GM06990 (cell line): ENCODE measurements around the gene ZSCAN21.

Experiments
- DNase-seq: peaks from one replicate; pipeline ENCODE4 v3.0.0-alpha.2; 2011; ENCODE audit not compliant: insufficient read length; ENCODE audit errors: extremely low read depth
- H3K27me3 ChIP-seq: replicated peaks from 2 replicates; pipeline ENCODE4 v1.6.0; 2011; ENCODE audit warnings: low read length; ENCODE audit not compliant: control insufficient read depth, insufficient read depth
- H3K36me3 ChIP-seq: 2 replicates; pipeline ENCODE4 v1.5.1; 2011; ENCODE audit warnings: low read length; ENCODE audit not compliant: control insufficient read depth, insufficient read depth
- H3K4me3 ChIP-seq: replicated peaks from 2 replicates; pipeline ENCODE4 v1.5.1; 2011; ENCODE audit warnings: low read depth, mild to moderate bottlenecking, control low read depth, low read length
- TF ChIP-seq, protein P1 (sequence below): IDR thresholded peaks from 2 replicates; pipeline ENCODE4 v1.5.1; 2011; ENCODE audit warnings: low read length, control low read depth, mild to moderate bottlenecking, inconsistent platforms; ENCODE audit not compliant: insufficient read depth, poor library complexity, severe bottlenecking

The ZSCAN21 gene

DNA sequence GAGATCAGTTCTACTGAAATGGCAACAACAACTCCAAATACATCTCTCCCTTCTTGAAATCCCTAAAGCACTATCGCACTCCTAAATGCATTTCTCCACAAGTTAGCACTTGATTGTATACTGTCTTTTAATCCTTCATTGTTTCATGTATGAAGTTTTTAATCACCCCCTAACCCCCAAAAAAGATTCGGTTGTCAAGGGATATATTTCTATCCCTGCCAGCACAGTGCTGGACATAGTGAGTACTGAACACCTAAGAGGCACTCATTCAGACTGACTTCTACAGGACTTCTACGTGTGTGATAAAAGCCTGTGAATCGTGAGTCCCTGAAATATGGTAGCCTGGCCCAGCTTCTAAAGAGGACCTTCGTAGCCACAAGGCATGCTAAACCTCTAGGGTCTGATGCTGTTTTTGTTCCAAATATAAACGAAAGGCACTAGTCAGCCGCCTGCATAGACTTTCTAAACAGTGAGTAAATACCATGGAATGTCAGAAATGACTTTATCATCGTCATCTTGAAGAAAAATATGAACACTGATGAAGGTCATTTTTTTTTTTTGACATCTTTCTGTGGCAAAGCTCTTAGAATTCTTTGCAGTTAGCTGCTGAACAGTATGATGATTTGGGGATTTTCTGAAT, 14.6 kb upstream of the ZSCAN21 start:
- DNase-seq = no peak

DNA sequence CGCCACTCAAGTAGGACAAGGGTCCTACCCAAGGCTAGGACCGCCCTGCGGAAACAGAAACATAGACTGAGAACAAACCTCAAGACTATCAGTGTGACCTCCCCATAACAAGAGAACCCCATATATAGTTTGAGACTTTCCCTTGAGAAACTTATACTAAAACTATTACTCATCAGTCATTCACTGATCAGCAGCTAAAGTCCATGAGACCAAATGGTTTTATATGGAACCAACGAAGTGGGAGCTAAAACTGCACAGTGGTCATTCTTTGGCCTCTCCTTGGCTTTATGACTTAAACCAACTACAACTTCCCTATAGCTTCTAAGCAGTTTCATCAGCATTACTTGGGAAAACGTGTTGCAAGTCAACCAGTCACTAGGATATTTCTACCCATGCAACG, 13.7 kb upstream of the ZSCAN21 start:
- Histone ChIP-seq H3K4me3 (no peak overlapping the region), H3K36me3 (peaks cover 13% of the 10 kb centered on the region), H3K27me3 (no peaks in the 10 kb centered on the region)
- DNase-seq = no peak
- TF ChIP-seq, protein P1, sequence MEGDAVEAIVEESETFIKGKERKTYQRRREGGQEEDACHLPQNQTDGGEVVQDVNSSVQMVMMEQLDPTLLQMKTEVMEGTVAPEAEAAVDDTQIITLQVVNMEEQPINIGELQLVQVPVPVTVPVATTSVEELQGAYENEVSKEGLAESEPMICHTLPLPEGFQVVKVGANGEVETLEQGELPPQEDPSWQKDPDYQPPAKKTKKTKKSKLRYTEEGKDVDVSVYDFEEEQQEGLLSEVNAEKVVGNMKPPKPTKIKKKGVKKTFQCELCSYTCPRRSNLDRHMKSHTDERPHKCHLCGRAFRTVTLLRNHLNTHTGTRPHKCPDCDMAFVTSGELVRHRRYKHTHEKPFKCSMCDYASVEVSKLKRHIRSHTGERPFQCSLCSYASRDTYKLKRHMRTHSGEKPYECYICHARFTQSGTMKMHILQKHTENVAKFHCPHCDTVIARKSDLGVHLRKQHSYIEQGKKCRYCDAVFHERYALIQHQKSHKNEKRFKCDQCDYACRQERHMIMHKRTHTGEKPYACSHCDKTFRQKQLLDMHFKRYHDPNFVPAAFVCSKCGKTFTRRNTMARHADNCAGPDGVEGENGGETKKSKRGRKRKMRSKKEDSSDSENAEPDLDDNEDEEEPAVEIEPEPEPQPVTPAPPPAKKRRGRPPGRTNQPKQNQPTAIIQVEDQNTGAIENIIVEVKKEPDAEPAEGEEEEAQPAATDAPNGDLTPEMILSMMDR = no peak

More for the DNA sequence above, 14.6 kb upstream of the ZSCAN21 start:
- TF ChIP-seq, protein P1 = no peak
- Histone ChIP-seq H3K4me3 (no peak overlapping the region), H3K36me3 (peaks cover 18% of the 10 kb centered on the region), H3K27me3 (no peaks in the 10 kb centered on the region)

DNA sequence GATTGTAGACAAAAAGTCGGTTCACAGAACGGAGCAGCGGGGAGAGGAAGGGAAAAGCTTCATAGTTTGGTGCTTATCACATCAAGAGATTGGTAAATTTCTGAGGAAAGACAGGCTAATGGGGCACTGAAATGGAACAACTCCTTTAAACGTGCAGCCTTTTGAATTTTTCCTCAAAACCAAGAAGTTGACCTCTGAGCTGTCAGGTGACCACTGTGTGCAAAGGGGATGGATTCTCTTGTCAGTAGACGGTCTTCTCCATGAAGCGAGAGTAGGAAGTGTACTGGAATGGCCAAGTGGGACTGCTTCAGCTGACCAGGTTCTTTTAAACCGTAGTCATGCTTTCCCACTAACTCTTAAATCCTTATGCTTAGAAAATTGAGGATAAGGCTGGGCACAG, 11.2 kb upstream of the ZSCAN21 start:
- Histone ChIP-seq H3K4me3 (no peak overlapping the region), H3K36me3 (peaks cover 7% of the 10 kb centered on the region)
- TF ChIP-seq, protein P1 = no peak

DNA sequence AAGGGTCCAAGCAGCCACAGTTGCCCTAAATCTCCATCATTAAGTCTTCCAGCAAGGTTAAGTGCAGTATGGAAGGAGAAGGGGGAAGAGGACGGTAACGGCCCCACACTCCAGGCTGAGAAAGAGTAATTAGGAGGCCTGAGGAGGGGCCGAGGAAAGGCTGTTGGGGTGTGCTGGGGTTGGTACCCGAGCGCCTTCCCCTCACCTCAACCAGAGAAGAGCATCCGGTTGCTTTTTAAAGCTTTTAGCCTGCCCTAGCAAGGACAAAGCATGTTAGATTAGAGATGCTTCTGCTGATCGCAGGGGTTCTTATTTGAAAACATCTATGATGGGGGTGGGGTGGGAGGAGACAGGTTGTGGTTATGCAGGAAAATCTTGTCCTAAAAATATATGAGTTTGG, 9.0 kb upstream of the ZSCAN21 start:
- DNase-seq = no peak
- no peak overlapping the region for H3K4me3 ChIP-seq

More for the DNA sequence above, 11.2 kb upstream of the ZSCAN21 start:
- H3K27me3 ChIP-seq = no peaks in the 10 kb centered on the region
- DNase-seq = no peak

DNA sequence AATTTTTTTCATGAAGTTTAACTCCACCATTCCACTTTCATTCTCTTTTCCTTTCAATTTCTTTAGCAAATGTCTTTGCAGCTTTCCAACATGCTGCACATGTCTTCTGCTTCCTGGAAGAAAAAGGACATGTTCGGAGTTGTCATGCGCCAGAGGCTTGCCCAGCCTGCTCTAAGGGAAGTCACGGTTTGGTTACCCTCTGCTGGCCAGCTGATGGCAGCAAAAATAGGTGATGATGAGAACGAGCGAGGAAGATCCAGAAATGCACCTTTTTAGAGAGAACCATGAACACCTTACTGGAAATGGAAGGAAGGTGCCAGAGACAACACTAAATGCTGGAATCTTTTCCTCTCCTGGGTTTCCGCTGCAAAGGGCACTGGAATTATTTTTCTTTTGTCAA, 4.9 kb upstream of the ZSCAN21 start:
- TF ChIP-seq, protein P1 = peak; percentile 23
- no peak for DNase-seq
- H3K27me3 ChIP-seq = no peaks in the 10 kb centered on the region
- no peaks in the 10 kb centered on the region for H3K36me3 ChIP-seq
- no peak overlapping the region for H3K4me3 ChIP-seq

More for the DNA sequence above, 9.0 kb upstream of the ZSCAN21 start:
- H3K36me3 ChIP-seq = no peaks in the 10 kb centered on the region; the same call in 1 of the 2 replicates
- TF ChIP-seq, protein P1 = no peak
- H3K27me3 ChIP-seq = no peaks in the 10 kb centered on the region
